ENCODE results near the gene SUMO2. TPM values are rescaled to one million over a fixed set of nuclear protein-coding genes. Genes with fewer than 3 reads are reported as not detected.

The SUMO2 gene
- total and polyA plus RNA-seq, 2 of the 8 experiments (the other 6 are each of a cell fraction or from before 2014, with no cell fraction given), result 184 to 779 TPM

DNA sequence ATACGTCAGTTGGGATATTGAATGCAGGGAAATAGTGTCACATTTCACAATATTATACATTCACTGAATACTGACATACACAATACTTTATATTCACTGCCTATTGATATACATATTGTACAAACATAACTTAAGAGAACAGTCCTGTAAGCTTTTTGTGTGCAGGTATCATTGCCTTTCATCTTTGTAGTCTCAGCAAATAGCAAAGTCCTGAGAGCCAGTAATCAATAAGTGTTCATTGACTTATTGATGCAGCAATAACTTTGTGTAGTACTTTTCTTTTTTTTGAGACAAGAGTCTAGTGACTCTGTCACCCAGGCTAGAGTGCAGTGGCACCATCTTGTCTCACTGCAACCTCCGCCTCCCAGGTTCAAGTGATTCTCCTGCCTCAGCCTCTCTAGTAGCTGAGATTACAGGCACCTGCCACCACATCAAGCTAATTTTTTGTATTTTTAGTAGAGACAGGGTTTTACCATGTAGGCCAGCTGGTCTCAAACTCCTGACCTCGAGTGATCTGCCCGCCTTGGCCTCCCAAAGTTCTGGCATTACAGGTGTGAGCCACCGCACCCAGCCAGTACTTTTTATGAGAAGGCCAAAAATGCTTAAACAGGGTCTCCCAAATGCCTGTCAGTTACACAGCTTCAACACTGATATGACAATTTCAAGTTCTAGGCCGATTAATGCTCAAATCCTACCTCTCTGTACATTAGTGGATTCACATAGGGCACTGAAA, 17.3 kb upstream of the SUMO2 start:
- H3K14ac ChIP-seq (ENCODE audit: insufficient read length), result no peak overlapping the region
- FAIRE-seq (no peak), DNase-seq (ENCODE audit: low read depth in 1 of 2, low spot score in 2 of 2) (no peak)
- CTCF ChIA-PET (ENCODE audit: partially characterized antibody), result interaction anchor here (0.7 to 5.5 kb wide), 21 partner anchors 11 to 213 kb away, joined by 3 to 75 read pairs (median 4); partner anchors contain the start of genes MIF4GD, NT5C and SUMO2
- no peak overlapping the region for H3K23ac ChIP-seq (ENCODE audit: insufficient read length)
- no peak overlapping the region for H2AK5ac ChIP-seq (ENCODE audit: low read depth, low read length)
- peaks cover 0 to 2% (median 0%) of the 10 kb centered on the region in 4 experiments; a peak in 2 of 7 replicates for H3K4me1 ChIP-seq (replicated peaks in 1 of 4; ENCODE audit: control insufficient read depth in 3 of 4, insufficient read depth in 4 of 4, low read length in 3 of 4)
- H3K4me2 ChIP-seq (ENCODE audit: insufficient read depth in 1 of 2, low read depth in 2 of 2, low read length in 2 of 2), result no peak overlapping the region
- H2BK20ac ChIP-seq (ENCODE audit: low read length), result no peak overlapping the region
- POLR2A ChIA-PET (ENCODE audit: partially characterized antibody), result interaction anchor here (0.6 to 2.0 kb wide), 9 partner anchors 17 to 89 kb away, joined by 3 to 7 read pairs (median 3); partner anchors contain the start of gene GGA3
- H2BK5ac ChIP-seq (ENCODE audit: low read depth, low read length), result no peak overlapping the region
- no peaks in the 10 kb centered on the region for H3K27me3 ChIP-seq (replicated peaks in 1 of 4; ENCODE audit: control insufficient read depth in 3 of 4, extremely low read depth in 1 of 4, insufficient read depth in 3 of 4, low read length in 3 of 4)
- H3K79me2 ChIP-seq (ENCODE audit: control insufficient read depth in 1 of 2, insufficient read depth in 2 of 2, low read length in 2 of 2), result no peaks in the 10 kb centered on the region
- no peak overlapping the region for H4K91ac ChIP-seq (replicated peaks; ENCODE audit: insufficient read length, low read length)
- H2AFZ ChIP-seq (ENCODE audit: low read length), result no peak overlapping the region
- H4K20me1 ChIP-seq (replicated peaks in 1 of 2; ENCODE audit: control insufficient read depth in 1 of 2, insufficient read depth in 2 of 2, low read length in 2 of 2), result no peaks in the 10 kb centered on the region
- H3K79me1 ChIP-seq (ENCODE audit: low read depth, low read length), result no peaks in the 10 kb centered on the region
- no peak overlapping the region for H4K5ac ChIP-seq (ENCODE audit: insufficient read length, low read depth, low read length)
- 90% methylated on average over 6 of the region's 6 CpGs; no CpG with 5 or more reads in 1 of the 2 experiments for WGBS, 2 experiments (ENCODE audit: extremely low coverage in 1 of 2, insufficient coverage in 1 of 2, insufficient read length in 1 of 2, insufficient replicate concordance in 2 of 2, low coverage in 1 of 2, low lambda C conversion rate in 2 of 2, missing lambda C conversion rate in 1 of 2)
- H3K4me3 ChIP-seq (ENCODE audit: extremely low read depth in 1 of 4, insufficient read depth in 2 of 4, low read depth in 3 of 4, low read length in 4 of 4), result no peak overlapping the region
- no peak for TF ChIP-seq SAP30 (IDR thresholded peaks at IDR 0.05; ENCODE audit: insufficient read depth, insufficient replicate concordance, low read length)
- TF ChIP-seq CBX5 (IDR thresholded peaks at IDR 0.05; ENCODE audit: low read depth, low read length), result no peak
- TF ChIP-seq BACH1 (IDR thresholded peaks at IDR 0.05; ENCODE audit: low read length), result no peak
- no peak for TF ChIP-seq TEAD4 (IDR thresholded peaks at IDR 0.05; ENCODE audit: low read depth, low read length)
- TF ChIP-seq BRCA1 (IDR thresholded peaks at IDR 0.05; ENCODE audit: low read depth, low read length), result no peak
- no peak for TF ChIP-seq SUZ12 (IDR thresholded peaks at IDR 0.05; ENCODE audit: low read length)
- TF ChIP-seq JUN (IDR thresholded peaks at IDR 0.05; ENCODE audit: low read depth, low read length), result no peak
- H3K27ac ChIP-seq (ENCODE audit: low read depth, low read length), result no peak overlapping the region
- H3K56ac ChIP-seq (replicated peaks; ENCODE audit: insufficient read length, low read depth, low read length), result no peak overlapping the region
- no peak overlapping the region for H4K8ac ChIP-seq (ENCODE audit: extremely low read depth, insufficient read depth, low read length)
- no peaks in the 10 kb centered on the region; the same call in 1 of the 2 replicates for H3K23me2 ChIP-seq (ENCODE audit: low read depth, low read length)
- H3K36me3 ChIP-seq (ENCODE audit: control insufficient read depth in 2 of 4, insufficient read depth in 4 of 4, low read length in 3 of 4), result no peaks in the 10 kb centered on the region
- H3K9me3 ChIP-seq (ENCODE audit: insufficient read depth in 2 of 2, low read depth in 1 of 2, low read length in 1 of 2), result no peaks in the 10 kb centered on the region
- H2BK120ac ChIP-seq (replicated peaks; ENCODE audit: low read depth, low read length), result no peak overlapping the region
- no peak overlapping the region for H2BK12ac ChIP-seq (ENCODE audit: low read depth, low read length)
- no peak overlapping the region for H2BK15ac ChIP-seq (ENCODE audit: low read length)
- no peak overlapping the region for H3K4ac ChIP-seq (replicated peaks; ENCODE audit: insufficient read length, low read depth, low read length)
- H3K9ac ChIP-seq (replicated peaks in 1 of 4; ENCODE audit: extremely low read depth in 1 of 4, low read depth in 3 of 4, low read length in 3 of 4), result no peak overlapping the region
- H3K18ac ChIP-seq (ENCODE audit: extremely low read depth, low read length), result no peak overlapping the region

Measured in H1 (cell line).